ENCODE data around the gene ZNF761. TPM values are rescaled to one million over a fixed set of nuclear protein-coding genes. Genes with fewer than 3 reads are reported as not detected.
"Not testable (repeated sequence)": the region's sequence is repeated elsewhere in the genome, so short reads cannot be mapped to it uniquely, and the experiment has no call there.

ZNF761 gene
- total RNA-seq, 1 donor from 2014 or later: 8.2 TPM

DNA sequence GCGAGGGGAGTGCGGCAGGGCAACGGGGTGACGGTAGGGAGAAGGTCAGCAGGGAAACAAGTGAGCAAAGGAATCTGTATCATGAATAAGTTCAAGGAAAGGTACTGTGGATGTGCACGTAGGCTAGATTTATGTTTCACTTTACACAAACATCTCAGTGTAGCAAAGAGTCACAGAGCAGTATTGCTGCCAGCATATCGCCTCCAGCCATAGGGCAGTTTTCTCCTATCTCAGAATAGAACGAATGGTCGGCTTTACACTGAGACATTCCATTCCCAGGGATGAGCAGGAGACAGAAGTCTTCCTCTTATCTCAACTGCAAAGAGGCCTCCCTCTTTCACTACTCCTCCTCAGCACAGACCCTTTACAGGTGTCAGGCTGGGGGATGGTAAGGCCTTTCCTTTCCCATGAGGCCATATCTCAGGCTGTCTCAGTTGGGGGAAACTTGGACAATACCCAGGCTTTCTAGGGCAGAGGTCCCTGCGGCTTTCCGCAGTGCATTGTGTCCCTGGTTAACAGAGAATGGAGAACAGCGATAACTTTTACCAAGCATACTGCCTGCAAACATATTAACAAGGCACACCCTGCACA is 28.4 kb downstream of the ZNF761 start:
- not testable (repeated sequence) for DNase-seq (ENCODE audit: low read depth, low spot score)

DNA sequence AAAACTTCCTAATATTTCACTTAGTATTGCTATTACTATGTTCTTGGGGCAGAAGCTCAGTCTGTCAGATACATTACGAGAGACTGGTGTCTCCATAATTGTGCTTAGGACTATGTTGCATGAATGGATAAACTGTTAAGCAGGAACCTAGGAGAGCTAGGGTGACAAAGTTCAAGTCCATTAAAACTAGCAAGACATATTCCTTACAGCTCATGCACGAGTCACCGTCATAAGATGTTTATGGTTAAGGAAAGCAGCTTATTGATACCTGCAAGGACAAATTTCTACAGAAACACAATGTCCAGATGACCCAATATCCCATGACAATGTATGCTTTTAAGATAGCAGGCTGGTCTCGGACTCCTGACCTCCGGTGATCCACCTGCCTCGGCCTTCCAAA is 30.1 kb downstream of the ZNF761 start:
- no peak for DNase-seq (ENCODE audit: low read depth, low spot score)

DNA sequence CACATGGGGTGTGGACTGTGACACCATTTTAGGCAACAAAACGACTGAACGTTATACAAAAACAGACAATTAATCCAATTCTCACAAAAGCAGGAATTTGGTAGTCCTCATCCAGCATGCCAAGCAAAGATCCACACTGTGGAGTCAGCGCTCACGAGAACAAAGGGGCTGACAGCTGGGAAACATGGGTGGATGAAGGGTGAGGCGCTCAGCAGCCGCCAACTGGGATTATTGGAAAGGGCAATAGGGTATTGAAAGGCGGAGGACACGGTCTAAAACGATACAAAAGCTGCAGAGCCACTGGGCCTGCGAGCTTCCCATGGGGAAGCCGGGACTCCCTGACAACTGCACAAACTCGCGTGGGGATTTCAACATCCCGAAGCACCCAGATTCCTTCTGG is 31.1 kb downstream of the ZNF761 start:
- no peak for DNase-seq (ENCODE audit: low read depth, low spot score)

DNA sequence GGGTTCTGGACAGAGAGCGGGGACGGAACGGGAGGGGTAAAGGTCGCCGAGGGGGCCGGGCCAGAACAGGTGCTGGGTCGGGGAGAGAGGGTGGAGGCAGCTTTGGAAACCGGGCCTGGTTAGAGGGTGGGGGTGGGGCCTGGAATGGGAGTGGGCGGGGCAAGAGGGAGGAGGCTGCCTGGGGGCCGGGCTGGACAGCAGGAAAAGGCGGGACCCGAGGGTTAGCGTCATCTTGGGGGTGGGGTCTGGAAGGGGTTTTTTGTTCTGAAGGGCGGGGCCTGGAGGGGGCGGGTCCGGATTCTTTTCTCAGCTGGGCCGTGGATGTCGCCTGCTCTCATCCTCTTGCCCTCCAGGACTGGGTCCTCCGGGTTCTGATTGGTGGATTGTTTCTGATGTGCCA is 31.5 kb downstream of the ZNF761 start:
- DNase-seq (ENCODE audit: low read depth, low spot score): no peak

DNA sequence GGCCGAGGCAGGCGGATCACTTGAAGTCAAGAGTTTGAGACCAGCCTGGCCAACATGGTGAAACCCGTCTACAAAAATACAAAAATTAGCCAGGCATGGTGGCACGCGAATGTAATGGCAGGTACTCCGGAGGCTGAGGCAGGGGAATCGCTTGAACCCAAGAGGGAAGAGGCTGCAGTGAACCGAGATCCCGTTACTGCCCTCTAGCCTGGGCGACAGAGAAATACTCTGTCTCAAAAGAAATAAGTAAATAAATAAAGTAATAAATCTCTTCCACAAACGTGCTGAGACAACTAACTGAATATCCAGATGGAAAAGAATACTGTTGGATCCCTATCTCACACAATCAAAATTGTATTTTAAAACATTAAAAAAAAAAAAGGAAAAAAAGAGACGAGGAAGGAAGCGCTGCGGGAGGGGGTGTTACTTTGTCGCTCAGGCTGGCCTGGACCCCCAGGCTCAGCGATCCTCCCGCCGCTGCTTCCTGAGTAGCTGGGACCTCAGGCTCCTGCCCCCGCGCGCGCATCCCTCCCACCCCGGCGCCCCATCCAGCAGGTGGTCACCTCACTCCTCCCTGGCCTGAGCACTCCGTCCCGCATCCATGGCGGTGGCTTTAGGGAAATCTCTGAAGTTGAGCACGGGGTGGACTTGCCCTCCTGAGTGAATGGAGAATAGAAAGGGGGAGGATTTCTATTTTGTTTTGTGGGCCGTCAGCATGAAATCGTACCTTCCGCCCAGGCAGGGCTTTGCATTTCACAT is 35.1 kb downstream of the ZNF761 start:
- no peak for DNase-seq (ENCODE audit: low read depth, low spot score)

DNA sequence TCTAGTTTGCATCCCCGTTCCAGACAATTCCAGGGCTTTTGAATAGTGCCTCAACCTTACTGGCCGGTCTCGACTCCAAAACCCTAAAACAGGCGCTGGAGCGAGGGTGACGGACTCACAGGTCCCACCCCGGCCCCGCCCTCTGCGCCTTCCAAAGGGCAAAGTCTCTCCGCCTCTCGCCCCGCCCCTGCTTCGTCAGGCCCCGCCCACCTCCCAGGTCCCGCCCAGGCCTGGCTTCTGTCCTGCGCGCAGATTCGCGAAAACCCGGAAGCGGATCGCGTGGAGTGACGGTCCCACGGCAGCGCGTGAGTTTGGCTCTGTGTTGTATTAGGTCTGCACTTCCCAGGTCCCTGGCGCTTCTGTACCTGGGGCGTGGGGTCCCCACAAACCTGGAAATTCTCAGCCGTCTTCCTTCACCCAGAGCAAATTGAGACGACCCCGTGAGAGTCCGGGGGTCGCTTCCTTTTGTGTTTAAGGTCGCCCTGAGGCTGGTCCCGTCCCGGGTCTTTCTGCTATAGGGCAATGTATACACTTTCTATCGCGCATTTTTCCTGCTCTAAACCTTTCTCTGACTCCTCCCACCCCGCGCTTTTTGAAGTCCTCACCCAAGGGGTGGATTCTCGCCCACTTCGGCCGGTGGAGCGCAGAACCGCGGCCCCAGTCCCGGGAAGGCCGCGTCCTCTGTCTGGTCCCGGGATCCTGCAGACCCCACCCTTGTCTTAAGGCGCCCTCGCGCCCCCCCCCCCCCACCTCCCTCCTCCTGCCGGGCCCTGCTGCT is 35.9 kb downstream of the ZNF761 start, which contains the start of gene ZNF813:
ZNF813 (plus strand) TSS at position 249 of the 778 bp plus-strand sequence. CDS start 16,090 bp downstream, outside the sequence.
- peak; percentile 46 for DNase-seq (ENCODE audit: low read depth, low spot score)

DNA sequence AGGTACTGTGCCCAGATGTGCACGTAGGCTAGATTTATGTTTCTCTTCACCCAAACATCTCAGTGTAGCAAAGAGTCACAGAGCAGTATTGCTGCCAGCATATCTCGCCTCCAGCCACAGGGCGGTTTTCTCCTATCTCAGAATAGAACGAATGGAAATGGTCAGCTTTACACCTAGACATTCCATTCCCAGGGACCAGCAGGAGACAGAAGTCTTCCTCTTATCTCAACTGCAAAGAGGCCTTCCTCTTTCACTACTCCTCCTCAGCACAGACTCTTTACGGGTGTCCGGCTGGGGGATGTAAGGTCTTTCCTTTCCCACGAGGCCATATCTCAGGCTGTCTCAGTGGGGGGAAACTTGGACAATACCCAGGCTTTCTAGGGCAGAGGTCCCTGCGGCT is 36.8 kb downstream of the ZNF761 start:
- not testable (repeated sequence) for DNase-seq (ENCODE audit: low read depth, low spot score)

DNA sequence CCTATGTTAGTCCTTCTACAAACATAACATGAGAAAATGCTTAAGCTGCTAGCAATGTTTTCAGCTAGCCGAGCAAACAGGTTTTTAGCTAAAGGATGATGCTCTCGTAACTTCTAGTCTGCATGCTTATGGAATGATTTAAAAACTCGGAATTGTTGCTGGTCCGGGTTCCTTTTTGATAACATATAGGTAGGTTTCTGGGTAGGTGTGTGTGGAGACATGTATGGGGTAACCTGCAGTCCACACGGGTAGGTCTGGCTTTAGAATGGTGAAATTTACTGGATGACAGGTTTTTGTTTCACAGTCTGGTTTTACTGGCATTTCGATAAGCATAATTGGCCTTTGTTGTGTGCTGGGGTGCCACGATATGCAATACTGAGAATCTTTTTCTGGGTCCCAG is 40.1 kb downstream of the ZNF761 start:
- DNase-seq (ENCODE audit: low read depth, low spot score): no peak

- DNase-seq (ENCODE audit: low read depth, low spot score): not testable (repeated sequence)
Measured at GRCh38 chr19:53474832-53475231, 43.0 kb downstream of the ZNF761 start.

- DNase-seq (ENCODE audit: low read depth, low spot score): not testable (repeated sequence)
Measured at GRCh38 chr19:53475470-53475869, 43.7 kb downstream of the ZNF761 start.

GRCh38 chr19:53483751-53484150 is 52.0 kb downstream of the ZNF761 start:
- not testable (repeated sequence) for DNase-seq (ENCODE audit: low read depth, low spot score)

- DNase-seq (ENCODE audit: low read depth, low spot score): no peak
Measured at GRCh38 chr19:53485046-53486004, 53.5 kb downstream of the ZNF761 start.

GRCh38 chr19:53492153-53492552 is 60.4 kb downstream of the ZNF761 start:
- DNase-seq (ENCODE audit: low read depth, low spot score): no peak

DNA sequence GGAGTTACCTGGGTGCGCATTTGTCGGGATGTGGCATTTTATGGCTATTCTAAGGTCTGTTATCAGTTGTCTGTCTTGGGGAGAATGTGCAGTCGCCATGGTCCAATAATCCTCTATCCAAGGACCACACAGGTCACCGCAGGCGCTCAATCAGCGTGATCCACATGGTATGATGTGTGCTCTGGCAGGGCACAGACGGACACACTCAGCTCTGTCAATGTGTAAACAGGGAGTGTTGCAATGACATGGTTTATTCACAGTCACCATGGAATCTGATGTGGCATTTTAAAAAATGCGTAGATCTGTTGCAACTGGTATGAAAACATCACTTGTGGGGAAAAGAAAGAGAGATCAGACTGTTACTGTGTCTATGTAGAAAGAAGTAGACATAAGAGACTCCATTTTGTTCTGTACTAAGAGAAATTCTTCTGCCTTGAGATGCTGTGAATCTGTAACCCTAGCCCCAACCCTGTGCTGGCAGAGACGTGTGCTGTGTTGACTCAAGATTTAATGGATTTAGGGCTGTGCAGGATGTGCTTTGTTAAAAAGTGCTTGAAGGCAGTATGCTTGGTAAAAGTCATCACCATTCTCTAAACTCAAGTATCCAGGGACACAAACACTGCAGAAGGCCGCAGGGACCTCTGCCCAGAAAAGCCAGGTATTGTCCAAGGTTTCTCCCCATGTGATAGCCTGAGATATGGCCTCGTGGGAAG is 65.7 kb downstream of the ZNF761 start:
- not testable (repeated sequence) for DNase-seq (ENCODE audit: low read depth, low spot score)

DNA sequence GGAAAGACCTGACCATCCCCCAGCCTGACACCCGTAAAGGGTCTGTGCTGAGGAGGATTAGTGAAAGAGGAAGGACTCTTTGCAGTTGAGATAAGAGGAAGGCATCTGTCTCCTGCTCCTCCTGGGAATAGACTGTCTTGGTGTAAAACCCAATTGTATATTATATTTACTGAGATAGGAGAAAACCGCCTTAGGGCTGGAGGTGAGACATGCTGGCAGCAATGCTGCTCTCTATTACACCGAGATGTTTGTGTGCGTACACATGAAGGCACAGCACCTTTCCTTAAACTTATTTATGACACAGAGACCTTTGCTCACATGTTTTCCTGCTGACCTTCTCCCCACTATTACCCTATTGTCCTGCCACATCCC is 66.2 kb downstream of the ZNF761 start:
- not testable (repeated sequence) for DNase-seq (ENCODE audit: low read depth, low spot score)

GRCh38 chr19:53503151-53503550 is 71.4 kb downstream of the ZNF761 start:
- not testable (repeated sequence) for DNase-seq (ENCODE audit: low read depth, low spot score)

DNA sequence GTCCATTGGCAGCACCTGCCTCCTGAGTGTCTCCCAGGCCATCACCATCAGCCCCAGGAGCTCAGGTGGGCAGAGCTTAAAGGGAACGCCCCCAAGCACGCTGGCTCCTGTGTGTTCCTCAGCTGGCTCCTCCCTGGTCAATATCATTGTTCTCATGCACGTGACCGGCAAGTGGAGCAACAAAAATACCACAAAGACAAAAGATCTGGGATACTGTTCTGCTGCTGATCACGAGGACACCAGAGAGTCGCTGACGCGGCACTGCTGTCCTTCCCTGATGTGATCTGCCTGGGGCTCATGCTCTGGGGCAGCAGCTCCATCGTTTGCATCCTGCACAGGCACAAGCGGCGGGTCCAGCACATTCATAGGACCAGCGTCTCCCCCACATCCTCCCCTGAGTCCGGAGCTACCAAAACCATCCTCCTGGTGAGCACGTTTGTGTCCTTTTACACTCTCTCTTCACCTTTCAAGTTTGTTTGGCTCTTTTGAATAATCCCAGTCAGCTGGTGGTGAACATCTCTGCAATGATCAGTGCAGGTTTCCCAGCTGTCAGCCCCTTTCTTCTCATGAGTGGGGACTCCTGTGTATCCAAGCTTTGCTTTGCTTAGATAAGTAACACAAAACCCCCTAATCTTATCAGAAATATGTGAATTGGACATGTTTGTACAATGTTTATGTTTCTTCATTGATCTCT is 72.0 kb downstream of the ZNF761 start:
- DNase-seq (ENCODE audit: low read depth, low spot score): not testable (repeated sequence)

DNA sequence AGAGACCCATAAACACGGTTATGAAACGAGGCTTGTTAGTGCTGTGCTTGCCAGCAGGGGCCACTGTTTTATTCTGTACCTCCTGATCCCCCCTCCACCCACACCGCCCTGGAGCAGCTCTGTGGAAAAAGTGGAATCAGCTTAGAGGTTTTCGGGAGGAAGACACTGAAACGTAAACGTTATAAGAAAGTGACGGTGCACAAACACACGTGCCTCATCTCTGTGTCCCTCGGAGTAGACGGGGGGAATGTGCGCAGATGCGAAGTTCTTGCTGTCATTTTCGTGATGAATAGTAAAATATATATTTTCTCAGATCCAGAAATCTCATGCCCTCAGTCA is 72.5 kb downstream of the ZNF761 start:
- not testable (repeated sequence) for DNase-seq (ENCODE audit: low read depth, low spot score)

GRCh38 chr19:53504885-53505284 is 73.1 kb downstream of the ZNF761 start:
- no peak for DNase-seq (ENCODE audit: low read depth, low spot score)

DNA sequence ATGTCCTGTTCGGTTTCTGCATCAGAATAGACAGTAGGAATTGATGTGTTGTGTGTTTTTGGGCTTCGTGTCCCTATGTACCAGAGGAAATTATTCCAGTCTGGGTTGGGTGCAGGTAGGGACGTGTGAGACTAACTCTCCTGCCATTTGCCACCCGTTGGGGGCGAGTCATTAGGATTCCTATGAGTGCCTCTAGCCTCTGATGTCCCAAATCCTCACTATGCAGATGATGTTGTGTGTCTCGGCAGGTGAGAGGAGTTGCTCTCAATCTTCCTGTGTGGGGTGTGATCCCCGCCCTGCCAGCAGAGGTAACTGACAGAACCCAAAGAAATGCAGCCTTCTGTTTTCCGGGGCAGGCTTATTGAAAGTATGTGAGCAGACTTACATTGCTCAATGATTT is 74.9 kb downstream of the ZNF761 start:
- no peak for DNase-seq (ENCODE audit: low read depth, low spot score)
